Globus pallidus (tissue), 1 donor: Measurements from ENCODE around the gene PPFIA2.

Source experiments
- DNase-seq: peaks from one replicate; pipeline ENCODE4 v3.0.0-alpha.2; 2015; ENCODE audit warnings: low spot score

PPFIA2 gene

DNA sequence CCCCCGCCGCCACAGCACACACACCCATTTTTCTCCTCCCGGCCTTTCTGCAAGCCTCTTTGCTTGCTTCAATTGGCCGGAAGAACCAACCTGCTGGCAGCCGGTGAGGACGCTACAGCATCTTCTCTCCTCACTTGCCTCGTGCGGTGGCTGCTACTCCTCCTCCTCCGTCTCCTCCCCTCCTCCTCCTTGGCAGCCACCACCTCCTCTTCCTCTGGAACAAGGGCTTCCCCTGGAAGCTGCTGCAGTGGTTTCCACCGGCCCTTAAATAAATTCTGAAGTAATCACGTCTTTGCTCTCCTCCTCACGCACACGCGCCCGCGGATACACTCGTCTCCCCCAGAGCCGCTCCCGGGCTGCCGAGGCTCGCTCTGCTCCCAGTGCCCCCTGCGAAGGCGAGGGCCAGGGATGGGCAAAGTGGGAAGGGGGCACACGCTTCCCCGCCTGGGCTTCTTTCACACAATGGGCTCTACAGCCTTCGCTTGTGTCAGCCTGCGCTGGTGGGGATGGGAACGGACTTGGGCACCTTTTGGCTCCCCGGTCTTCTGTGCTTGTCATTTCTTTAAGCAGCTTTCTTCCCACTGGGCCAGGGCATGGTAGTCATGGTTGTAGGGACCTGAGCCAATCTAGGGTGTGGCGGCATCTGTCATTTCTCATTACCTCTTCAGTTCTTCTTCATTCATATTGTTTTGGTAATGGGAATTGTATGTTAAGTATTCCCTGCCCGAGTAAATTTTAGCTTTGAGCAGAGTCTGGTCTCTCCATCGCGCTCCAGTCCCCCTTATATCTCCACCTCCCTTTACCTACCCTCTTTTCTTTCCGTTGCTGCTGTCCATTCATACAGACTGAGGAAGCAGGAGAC, at the start of gene PPFIA2:
PPFIA2 (minus strand) TSS at position 161 of the 862 bp plus-strand sequence.
- DNase-seq: peak; percentile 51

DNA sequence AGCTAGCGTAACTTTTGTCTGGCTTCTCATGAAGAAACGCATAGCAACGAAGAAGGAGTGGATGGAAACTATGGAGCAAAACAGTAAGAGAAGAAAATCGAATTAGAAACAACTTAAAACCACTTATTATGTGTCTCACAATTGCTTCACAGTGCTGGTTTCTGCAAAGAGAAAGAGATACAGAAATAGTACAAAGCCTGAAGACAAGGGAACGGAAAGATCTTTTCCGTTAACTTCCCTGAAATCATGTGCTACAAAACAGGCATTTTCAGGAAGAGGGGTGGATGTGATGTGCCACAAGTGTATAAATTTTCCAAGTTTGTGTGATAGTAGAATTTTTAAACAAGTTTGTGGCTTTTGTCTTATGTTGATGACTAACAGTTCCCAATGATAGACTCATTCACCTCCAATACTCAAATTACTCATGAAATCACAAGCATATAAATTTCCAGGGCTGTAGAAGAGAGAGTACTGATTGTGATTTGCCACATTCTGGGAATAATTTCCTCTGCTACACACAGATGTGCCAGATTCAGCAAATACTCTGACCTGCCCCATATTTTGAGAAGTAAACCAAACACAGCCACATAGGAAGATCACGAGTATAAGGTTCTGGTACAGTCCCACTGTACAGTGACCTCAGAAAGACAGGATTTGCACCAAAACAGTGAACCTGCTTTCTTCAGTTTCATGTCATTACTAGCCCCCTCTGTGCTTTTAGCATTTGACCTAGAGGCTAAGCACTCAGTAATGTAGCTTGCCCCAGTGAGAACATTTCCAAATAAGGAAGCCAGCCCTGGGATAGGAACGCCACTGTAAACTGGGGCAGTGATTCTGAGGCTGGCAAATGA, 41.4 kb upstream of the PPFIA2 start:
- peak; percentile 2 for DNase-seq

DNA sequence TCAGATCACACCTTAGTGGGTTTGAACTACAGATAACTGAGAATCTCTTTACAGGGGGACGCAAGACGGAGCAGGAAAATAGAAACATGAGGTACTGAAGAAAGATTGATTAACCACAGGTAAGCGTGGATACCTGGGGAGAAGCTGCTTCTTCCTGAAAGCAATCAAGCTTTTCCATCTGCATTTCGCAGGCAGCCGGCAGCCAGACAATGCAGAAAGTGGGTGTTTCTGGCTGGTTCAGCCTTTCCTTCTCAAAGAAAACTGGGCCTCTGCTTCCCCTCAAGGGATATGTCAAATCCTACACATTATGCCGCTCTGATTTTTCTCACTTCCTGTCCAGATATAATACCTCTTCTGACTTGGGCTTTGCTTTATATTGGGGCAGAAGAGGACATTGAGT, 39.1 kb upstream of the PPFIA2 start:
- DNase-seq: no peak

DNA sequence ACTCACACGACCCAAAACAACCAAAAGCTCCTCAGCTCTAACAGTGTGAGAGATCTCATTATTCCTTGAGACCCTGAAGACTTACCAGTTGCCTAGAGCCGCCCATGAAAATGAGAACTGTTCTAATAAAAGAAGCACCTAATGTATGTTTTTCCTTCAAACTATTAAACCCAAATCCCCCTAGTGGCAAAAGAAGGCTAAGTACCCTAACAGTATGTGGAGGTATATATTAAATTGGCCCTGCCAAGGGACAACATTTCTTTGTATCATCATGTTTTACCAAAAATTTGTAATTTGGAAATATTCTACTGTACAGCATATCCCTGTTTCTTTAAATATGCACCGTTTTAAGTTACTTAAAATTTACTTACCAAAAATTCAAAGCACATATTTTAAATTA, 38.0 kb upstream of the PPFIA2 start:
- no peak for DNase-seq

DNA sequence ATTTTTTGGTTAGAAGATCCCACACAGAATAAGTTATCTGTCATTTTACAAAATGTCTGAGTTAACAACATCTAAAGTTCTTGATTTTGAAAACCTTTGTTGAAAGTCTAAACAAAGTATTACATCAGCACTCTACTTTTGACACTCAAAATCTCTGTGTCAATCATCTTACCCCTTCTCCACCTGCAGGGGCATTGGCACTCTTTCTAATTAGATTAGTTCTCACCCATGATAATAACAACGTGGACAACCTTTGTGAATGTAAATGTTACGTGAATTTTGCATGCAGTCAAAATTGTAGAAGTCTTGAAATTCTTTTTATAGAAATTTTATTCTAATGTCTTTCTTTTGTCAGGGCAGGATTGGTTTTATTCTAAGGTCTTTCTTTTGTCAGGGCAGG, 33.5 kb upstream of the PPFIA2 start:
- no peak for DNase-seq

DNA sequence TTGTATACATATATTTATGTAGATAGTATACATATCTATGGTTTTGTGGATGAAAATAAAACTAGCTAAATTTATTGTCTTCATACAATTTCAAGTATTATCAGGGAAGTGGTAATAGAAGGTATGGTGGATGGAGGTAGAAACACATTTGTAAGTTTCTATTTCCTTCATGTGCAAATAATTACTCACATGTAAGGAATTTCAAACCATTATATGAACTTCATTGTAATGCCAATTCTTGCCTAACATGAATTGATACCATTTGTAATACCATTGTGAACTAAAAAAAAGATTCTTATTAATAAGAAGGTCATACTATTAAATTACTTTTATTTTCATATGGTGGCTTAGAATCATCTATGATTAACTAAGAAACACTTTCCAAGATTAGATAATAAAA, 20.1 kb upstream of the PPFIA2 start:
- DNase-seq: no peak

DNA sequence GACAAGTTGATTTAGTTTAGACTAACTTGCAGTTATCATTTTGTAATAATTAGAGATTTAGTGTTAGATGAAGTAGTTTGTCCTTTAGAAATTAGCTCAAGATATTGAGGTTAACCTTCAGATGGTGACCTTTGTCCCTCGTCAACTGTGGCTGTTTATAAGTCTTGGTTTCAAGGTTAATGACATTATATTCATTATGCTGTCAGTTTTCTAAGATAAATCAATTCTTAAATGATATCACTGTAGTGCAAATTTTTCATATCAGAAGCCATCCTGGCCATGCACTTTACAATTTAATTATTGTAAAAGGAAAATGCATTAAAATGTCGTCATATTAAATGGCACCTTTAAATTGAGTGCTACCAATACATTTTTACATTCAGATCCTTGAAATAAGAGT, 19.6 kb upstream of the PPFIA2 start:
- no peak for DNase-seq

DNA sequence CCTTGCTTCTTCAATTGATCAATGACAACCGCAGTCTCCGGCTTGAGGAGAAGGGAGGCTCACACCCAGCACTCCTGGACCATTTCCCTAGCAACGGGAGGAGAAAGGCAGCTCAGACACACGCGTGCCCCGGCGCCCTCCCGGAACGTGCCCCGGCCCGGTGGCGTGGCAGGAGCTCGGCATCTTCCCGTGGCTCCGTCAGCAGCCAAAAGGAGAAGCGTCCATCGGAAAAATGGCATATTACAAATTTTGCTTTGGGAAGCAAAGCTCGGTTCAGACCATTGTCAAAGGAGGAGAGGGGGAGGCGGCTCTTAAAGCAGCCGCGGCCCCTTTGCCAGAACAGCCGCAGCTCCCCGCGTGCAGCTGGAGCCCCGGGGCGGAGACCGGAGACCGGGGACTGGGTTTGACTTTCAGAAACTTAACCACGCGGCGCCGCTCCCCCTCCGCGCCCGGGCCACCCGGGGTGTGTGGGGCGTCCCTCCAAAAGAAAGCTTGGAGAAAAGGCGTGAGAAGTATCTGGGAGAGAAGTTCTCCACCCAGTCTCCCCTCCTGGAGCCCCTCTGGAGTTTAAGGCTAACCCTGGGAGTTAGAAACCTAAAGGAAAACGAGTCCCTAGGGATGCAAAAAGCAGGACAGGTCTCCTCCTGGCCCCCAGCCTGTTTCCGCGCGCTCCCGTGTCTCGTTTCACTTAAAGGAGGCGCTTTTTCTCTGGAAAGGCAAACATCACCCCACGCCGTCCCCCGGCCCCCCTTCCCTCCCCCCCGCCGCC, 545 bp downstream of the PPFIA2 start:
- DNase-seq: peak; percentile 50

DNA sequence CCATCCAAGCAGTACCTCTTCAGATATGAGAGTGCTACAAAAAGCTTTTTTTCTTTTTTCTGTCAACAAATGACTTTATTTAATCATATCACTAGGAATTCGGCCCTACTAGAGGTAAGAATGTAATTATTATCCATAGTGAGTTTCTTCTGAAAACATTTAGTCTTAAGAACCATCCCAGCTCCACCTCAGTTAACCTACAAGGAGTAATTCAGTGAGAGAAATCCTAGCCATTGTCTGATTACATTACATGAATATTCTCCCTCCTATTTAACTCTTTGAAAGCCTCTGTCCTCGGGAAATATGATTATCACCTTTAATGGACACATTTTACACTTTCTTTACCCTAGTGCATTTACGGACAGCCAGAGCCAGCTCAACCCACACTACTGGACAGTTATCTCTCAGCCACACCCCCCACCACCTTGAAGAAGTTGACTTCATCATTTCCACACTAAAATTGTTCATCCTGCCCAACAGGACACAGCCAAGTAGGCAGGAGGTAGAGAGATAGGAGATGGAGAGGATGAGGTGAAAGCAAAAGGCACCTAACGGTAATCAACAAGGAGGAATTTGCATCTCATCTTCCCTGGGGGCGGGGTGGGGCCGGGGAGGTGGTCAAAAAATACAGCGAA, 1.3 kb downstream of the PPFIA2 start:
- no peak for DNase-seq

DNA sequence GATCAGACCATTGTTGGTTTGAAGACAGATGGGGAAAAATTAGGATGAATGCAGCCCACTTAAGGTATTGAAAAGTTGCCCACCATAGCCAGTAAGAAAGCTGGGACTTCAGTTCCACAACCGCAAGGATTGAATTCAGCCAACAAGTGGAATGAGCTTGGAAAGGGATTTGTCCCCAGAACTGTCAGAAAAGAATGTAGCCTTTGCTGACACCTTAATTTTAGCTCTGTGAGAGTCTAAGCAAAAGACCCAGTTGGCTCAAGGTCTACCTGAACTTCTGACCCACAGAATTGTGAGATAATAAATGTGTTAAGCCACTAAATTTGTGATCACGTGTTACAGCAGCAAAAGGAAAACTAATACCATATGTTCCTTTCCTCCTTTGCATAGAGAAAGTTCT, 29.4 kb downstream of the PPFIA2 start:
- no peak for DNase-seq

DNA sequence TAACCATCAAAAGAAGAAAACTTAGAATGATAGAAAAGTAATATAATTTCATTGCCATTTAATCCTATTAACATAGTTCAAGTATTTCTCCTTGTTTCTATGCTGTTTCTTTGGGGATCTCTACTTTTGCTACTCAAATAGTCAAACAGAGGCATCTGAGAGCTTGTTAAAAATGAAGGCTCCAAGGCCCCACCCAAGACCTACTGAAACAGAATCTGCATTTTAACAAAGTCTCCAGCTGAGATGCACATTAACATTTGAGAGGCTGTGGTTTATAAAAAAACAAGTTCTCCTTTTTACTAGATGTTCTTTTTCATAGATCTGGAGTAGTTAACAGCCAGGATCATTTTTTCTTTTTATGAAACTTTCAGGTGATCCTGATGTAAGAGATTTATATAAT, 31.8 kb downstream of the PPFIA2 start:
- no peak for DNase-seq

DNA sequence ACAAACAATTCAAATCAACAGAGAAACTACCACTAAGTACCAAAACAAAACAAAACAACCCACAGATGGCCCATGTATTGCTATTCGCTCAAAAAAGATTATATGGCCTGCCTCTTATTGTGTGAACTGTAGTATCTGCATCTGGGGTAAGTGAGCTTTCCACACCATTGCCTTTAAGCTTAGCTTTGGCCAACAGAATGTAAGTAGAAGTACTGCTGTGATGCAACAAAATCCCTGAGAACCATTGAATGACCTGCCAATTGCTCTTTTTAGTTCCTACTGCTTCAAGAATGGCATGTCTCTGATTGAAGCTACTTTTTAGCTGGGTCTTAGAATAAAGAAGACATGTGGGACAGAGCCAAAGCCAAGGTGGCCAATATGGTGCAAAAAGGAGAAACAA, 32.5 kb downstream of the PPFIA2 start:
- DNase-seq: no peak

DNA sequence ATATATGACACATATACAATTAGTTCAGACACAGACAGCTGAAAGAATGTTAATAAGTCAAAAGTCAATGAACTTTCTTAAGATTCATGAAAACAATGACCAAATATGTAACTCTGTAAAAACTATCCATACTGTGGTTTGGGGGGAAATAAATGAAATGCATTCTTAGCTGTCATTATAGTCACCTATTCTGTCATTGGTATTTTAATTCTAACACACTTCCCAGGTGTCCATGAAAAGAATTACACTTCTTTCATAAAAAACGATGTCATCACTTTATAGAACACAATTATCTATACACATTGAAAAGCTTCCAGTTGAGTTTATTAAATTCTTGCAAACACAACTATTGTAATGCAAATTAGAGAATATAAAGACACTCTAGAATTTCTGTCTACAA, 35.8 kb downstream of the PPFIA2 start:
- DNase-seq: no peak

DNA sequence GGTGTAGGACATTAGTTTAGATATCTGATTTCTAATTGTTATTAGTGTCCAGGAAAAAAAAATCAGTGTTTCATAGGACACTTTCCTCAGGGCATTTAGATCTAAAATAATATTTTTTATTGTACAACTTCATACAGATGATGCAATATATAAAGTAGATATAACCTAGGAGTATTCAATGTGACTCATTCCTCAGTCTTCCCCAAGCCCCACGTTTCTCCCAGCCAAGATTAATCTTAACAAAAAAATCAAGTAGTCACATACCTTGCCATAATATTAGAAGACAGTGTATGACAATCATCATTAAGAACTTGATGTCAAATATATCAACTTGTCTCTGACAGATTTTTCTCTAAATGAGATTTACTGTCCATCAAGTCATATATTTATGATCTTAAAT, 37.1 kb downstream of the PPFIA2 start:
- DNase-seq: no peak

DNA sequence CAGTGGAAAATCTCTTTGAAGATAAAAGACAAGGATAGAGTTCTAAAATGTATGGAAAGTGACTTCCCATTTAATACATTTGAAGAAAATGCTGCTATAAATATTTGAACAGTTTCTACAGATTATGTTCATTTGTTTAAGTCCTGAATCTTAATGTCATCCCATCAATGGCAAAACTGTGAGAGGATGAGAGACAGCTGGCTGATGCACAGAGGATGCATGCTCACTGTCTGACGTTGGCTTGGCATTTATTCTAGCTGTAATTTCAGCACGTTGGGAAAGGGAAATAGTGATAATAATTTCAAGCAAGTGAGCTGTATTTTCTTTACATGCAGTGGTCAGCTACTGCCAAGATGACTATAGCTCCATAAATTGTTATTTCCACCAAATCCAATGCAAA, 40.5 kb downstream of the PPFIA2 start:
- DNase-seq: no peak

DNA sequence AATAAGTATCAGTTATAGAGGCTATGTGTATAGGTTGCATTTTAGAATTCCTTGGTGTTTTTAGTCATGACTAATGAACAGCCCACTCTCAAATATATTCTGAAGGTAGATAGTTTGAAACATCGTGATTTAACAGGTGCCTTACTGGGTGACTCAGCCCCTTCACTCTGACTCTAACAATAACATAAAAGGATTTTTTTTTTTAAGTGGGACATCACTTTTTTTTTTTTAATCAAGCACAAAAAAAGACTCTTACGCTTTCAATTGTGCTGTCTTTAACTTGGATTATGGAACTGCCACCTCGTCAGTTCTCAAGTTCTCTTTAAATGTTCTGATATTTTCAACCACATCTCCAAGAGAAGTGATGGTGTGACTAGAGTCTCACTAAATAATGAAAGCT, 46.6 kb downstream of the PPFIA2 start:
- no peak for DNase-seq

DNA sequence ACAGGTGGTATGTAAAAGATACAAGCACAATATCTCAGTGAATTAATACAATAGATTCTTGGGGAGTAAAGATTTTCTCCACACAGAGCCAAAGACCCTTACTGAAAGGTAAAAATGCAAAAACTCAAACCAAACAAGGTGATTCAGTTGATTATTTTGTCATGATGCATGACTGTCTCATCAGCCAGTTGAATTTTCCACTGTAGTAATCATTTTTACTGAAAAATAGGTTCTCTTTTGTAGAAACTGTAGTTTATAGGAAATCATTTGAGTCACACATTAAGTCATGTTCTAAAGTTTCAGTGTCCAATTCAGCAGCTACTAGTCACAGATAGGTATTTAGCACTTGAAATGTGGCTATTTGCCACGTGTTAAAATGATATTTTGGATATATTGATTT, 53.6 kb downstream of the PPFIA2 start:
- no peak for DNase-seq

DNA sequence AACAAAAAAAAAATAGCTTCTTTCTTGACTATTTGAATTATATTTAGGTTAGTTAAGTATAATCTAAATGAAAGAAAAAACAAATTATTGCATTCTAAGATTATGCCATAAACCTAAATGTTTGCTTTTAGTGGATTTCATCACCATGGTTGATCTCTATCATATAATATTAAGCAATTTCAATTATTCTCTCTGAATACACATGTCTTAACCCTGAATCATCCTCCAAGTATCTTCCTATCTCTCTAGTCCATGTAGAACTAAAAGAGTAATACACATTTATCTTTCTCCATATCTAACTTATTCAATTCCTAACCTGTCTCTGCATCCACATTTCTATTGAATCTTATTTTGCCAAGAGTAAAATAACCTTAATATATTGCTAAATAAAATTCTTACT, 59.6 kb downstream of the PPFIA2 start:
- no peak for DNase-seq

DNA sequence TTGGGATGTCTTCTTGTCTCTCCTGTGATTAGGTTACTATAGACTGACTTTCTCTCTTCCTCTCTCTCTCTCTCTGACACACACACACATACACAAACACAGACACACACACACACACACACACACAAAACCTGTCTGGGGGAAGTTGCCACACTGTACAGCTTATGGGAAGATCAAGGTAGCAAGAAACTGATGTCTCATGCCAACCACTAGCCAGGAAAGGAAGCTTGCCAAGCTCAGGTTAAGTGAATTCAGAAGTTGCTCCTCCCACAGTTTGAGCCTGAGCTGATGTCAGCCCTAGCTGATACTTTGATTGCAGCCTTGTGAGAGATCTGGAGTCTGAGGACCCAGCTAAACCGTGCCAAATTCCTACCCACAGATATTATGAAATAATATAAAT, 67.1 kb downstream of the PPFIA2 start:
- DNase-seq: no peak

DNA sequence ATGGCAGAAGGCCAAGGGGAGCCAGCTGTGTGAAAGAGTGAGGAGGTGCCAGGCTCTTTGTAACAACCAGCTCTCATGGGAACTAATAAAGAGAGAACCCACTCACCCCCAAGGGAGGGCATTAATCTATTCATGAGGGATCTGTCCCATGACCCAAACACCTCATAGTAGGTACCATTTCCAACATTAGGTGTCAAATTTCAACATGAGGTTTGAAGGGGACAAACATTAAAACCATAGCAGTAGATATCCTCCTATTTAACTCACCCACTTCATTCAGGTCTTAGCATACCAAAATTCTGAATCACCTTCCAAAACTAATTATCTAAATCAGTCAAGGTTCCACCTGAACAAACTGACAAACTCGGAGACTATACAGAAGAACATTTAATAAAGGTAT, 75.3 kb downstream of the PPFIA2 start:
- peak; percentile 15 for DNase-seq

DNA sequence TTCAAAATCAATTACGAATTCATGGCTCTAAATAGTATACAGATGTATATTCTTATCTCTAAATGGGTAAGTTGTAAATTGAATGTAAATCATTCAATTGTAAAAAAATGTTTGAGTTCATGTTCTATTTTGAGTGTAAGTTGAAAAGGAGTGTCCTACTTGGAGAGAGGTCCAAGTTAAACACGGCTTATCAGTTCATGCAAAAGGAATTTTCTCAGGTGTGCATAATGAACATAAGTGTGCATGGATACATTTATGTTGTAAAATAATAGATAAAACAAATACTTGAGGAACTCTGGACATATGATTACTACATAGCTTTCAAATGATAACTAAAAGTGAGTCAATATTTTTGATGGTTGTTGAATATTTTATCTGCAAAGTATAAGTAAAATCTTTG, 79.5 kb downstream of the PPFIA2 start:
- DNase-seq: no peak

DNA sequence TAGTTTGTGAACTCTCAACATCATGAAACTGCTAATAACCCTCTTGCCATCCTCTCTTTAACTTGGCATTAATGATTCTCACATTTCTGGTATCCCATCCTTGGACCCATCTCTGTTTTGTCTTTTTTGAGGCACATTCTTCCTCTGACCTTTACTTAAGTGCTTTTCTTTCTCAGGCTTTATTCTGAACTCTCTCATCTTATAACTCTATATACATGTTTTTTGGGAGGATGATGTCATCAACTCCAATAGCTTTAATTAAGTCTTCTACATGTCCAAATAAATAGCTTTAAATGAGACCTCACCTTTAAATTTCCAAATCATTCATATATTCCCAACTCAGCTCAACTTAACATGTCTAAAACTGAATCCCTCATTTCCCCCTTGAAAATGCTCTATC, 88.4 kb downstream of the PPFIA2 start:
- no peak for DNase-seq
